Endothelial cell of umbilical vein (primary cell): ENCODE results near the gene ULBP3. TPM values are rescaled to one million over a fixed set of nuclear protein-coding genes. Genes with fewer than 3 reads are reported as not detected.
A peak's percentile ranks its signal among the peaks of the same experiment; 100 is the strongest.

Source experiments
- BruUV-seq: library from RNA; stranded (reverse); fragments of 400-500 nt; replicated peaks from 2 replicates; lab custom pipeline; 2021; lab: Mats Ljungman, UMichigan
- CTCF ChIA-PET: fragments of 300-600, 350-600 bp; sonication (Branson Sonifier 250); formaldehyde crosslinking; loops from one replicate; lab custom pipeline; 2021; ENCODE audit warnings: antibody characterized with exemption, inconsistent platforms; lab: Charles Lee
- POLR2A ChIA-PET: fragments of 300-600, 350-600 bp; sonication (Branson Sonifier 250); formaldehyde crosslinking; loops from one replicate; lab custom pipeline; 2021; ENCODE audit warnings: antibody characterized with exemption, inconsistent platforms; lab: Charles Lee
- DNase-seq: peaks from one replicate; pipeline ENCODE4 v3.0.0-alpha.2; 2011; ENCODE audit warnings: low read depth, low spot score
- FAIRE-seq: peaks from 2 replicates; lab custom pipeline; 2011; peaks lifted over from hg19 to GRCh38; lab: Jason Lieb, UNC
- H2AFZ ChIP-seq: 2 replicates; pipeline ENCODE4 v1.6.0; 2012; ENCODE audit warnings: low read depth, low read length, control low read depth, inconsistent platforms
- H3K27ac ChIP-seq: 2 replicates; pipeline ENCODE4 v1.5.1; 2011; ENCODE audit warnings: low read depth, mild to moderate bottlenecking, control low read depth, low read length, moderate library complexity; ENCODE audit not compliant: insufficient read depth
- H3K27me3 ChIP-seq, 2 experiments: 2 replicates each; pipeline versions ENCODE4 v1.6.0 to v1.6.1; 2011; ENCODE audit warnings: low read length in 2 of 2, mixed read lengths in 1 of 2; ENCODE audit not compliant: control insufficient read depth in 2 of 2, insufficient read depth in 2 of 2
- H3K36me3 ChIP-seq, 2 experiments: 2 replicates in 1 of 2; 3 replicates in 1 of 2; pipeline ENCODE4 v1.5.1; 2011; ENCODE audit warnings: low read length in 2 of 2, mild to moderate bottlenecking in 1 of 2, moderate library complexity in 1 of 2; ENCODE audit not compliant: control insufficient read depth in 2 of 2, insufficient read depth in 2 of 2; ENCODE audit errors: extremely low read depth in 1 of 2
- H3K4me1 ChIP-seq: 3 replicates; pipeline ENCODE4 v1.5.1; 2011; ENCODE audit warnings: mild to moderate bottlenecking, low read length; ENCODE audit not compliant: control insufficient read depth, insufficient read depth; ENCODE audit errors: extremely low read depth
- H3K4me2 ChIP-seq: 2 replicates; pipeline ENCODE4 v1.6.1; 2011; ENCODE audit warnings: low read length, control low read depth, mixed read lengths; ENCODE audit not compliant: insufficient read depth
- H3K4me3 ChIP-seq, 3 experiments: fragments of 200-600 bp in 1 of 3; sonication (generic), shearing (Covaris generic) in 1 of 3; replicated peaks in 1 of 3; 2 replicates each; pipeline ENCODE4 v1.5.1; 2011 to 2016; ENCODE audit warnings: control low read depth in 3 of 3, low read length in 3 of 3, mild to moderate bottlenecking in 2 of 3, inconsistent platforms in 1 of 3, low read depth in 1 of 3, moderate library complexity in 1 of 3; ENCODE audit not compliant: insufficient read depth in 1 of 3
- H3K79me2 ChIP-seq: 2 replicates; pipeline ENCODE4 v1.6.0; 2012; ENCODE audit warnings: low read length, inconsistent platforms; ENCODE audit not compliant: control insufficient read depth, insufficient read depth
- H3K9ac ChIP-seq: replicated peaks from 2 replicates; pipeline ENCODE3; 2011; ENCODE audit warnings: low read length, control low read depth; ENCODE audit not compliant: insufficient read depth; ENCODE audit errors: extremely low read depth
- H3K9me1 ChIP-seq: replicated peaks from 3 replicates; pipeline ENCODE4 v1.6.0; 2011; ENCODE audit warnings: mild to moderate bottlenecking, low read length; ENCODE audit not compliant: control insufficient read depth, insufficient read depth; ENCODE audit errors: extremely low read depth
- H3K9me3 ChIP-seq: replicated peaks from 2 replicates; pipeline ENCODE4 v1.5.1; 2012; ENCODE audit warnings: low read length, inconsistent platforms; ENCODE audit not compliant: control insufficient read depth, insufficient read depth
- H4K20me1 ChIP-seq: replicated peaks from 2 replicates; pipeline ENCODE3; 2011; ENCODE audit warnings: mild to moderate bottlenecking, low read length; ENCODE audit not compliant: control insufficient read depth, insufficient read depth; ENCODE audit errors: extremely low read depth
- EZH2 ChIP-seq: IDR thresholded peaks from 2 replicates; pipeline ENCODE4 v1.6.1; 2012; ENCODE audit warnings: borderline replicate concordance, low read depth, mild to moderate bottlenecking, moderate library complexity, low read length, inconsistent platforms; ENCODE audit not compliant: severe bottlenecking
- FOS ChIP-seq: IDR thresholded peaks from 2 replicates; pipeline ENCODE4 v1.6.1; 2011; ENCODE audit warnings: mild to moderate bottlenecking, low read length, moderate library complexity, borderline replicate concordance; ENCODE audit not compliant: insufficient read depth
- GATA2 ChIP-seq: IDR thresholded peaks from 2 replicates; pipeline ENCODE4 v1.7.0; 2011; ENCODE audit warnings: low read depth, mild to moderate bottlenecking, moderate library complexity, mixed read lengths, low read length; ENCODE audit not compliant: insufficient read length, insufficient read depth
- JUN ChIP-seq: IDR thresholded peaks from 2 replicates; pipeline ENCODE4 v1.6.1; 2011; ENCODE audit warnings: borderline replicate concordance, low read depth; ENCODE audit not compliant: insufficient read length, insufficient read depth
- MYC ChIP-seq: IDR thresholded peaks from one replicate; pipeline ENCODE4 v1.6.1; 2011; ENCODE audit warnings: mild to moderate bottlenecking, low read depth, low read length
- POLR2A ChIP-seq: IDR thresholded peaks from 2 replicates; pipeline ENCODE4 v1.6.1; 2012; ENCODE audit warnings: low read depth, mild to moderate bottlenecking, control low read depth, low read length
- POLR2AphosphoS5 ChIP-seq: IDR thresholded peaks from 2 replicates; pipeline ENCODE4 v1.6.1; 2012; ENCODE audit warnings: low read depth, mild to moderate bottlenecking, control low read depth, low read length, moderate library complexity; ENCODE audit not compliant: insufficient read depth
- dilution Hi-C: fragments of 300-500 bp; cut with MboI; formaldehyde crosslinking; loops from one replicate; pipeline ENCODE4 v1.15.0; 2019; ENCODE audit warnings: low sequenced_read_pairs; ENCODE audit not compliant: extremely low pct_ligation_motif_present
- intact Hi-C: fragments of 100-400 bp; cut with micrococcal nuclease; formaldehyde crosslinking; loops from one replicate; pipeline ENCODE4 v1.10.0; 2022
- polyA plus RNA-seq, 4 experiments: library from polyadenylated mRNA; depleted of rRNA in 3 of 4; stranded (reverse) in 3 of 4; unstranded in 1 of 4; fragments of >200 nt; gene quantifications; 2 replicates each; pipeline versions ENCODE4 v1.2.1 to v1.2.3, GENCODE V29; 2011 to 2012; ENCODE audit warnings: missing spikeins in 1 of 4
- total RNA-seq: library from RNA; stranded (reverse); gene quantifications from 2 replicates; pipeline ENCODE4 v1.2.3, GENCODE V29; 2021
- TF ChIP-seq, protein P1 (sequence below): IDR thresholded peaks from 2 replicates; pipeline ENCODE4 v1.6.1; 2011; ENCODE audit not compliant: insufficient read depth, insufficient read length
- TF ChIP-seq, protein P2 (sequence below), 2 donors: IDR thresholded peaks; 1 replicate in 1 of 2; 2 replicates in 1 of 2; pipeline ENCODE4 v1.5.1; 2011; ENCODE audit warnings: low read length in 2 of 2, mild to moderate bottlenecking in 2 of 2, moderate library complexity in 2 of 2, control low read depth in 1 of 2, inconsistent platforms in 1 of 2, low read depth in 1 of 2; ENCODE audit not compliant: insufficient read depth in 1 of 2; ENCODE audit errors: extremely low read depth in 1 of 2

The ULBP3 gene
- total and polyA plus RNA-seq, 2 donors (not counting 3 experiments of a cell fraction or from before 2014, with no cell fraction given) = 7.1 to 12.8 TPM

DNA sequence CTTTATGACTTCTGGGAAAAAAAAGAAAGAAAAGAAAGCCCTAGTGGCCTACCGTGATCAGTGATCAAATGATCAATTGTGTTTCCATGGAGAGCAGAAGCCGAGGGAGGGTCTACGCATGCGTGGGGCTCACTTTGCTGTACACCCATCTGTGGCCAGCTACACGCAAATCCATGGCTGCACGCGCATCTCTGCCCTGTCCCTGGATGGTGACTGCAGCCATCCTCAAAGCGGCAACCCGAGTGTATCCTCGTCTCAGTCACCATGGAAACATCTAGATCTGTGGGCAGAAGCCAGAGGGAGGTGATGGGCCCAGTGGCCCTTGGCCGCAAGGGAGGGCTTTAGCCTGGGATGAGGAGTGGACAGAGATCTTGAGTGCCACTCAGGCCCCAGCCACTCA, 785 bp upstream of the ULBP3 start:
- Histone ChIP-seq H3K79me2 (no peaks in the 10 kb centered on the region), H4K20me1 (no peaks in the 10 kb centered on the region), H3K4me2 (no peak overlapping the region), H3K4me3 (no peak overlapping the region), H3K9me1 (no peaks in the 10 kb centered on the region), H3K27me3 (peaks cover under 1 to 3% of the 10 kb centered on the region in 2 experiments), H2AFZ (no peak overlapping the region), H3K27ac (no peak overlapping the region), H3K36me3 (peaks cover 0 to 2% of the 10 kb centered on the region in 2 experiments), H3K9me3 (no peaks in the 10 kb centered on the region), H3K4me1 (peaks cover 4% of the 10 kb centered on the region), H3K9ac (no peak overlapping the region)
- dilution Hi-C loops = no loop called here
- no peak for TF ChIP-seq FOS
- TF ChIP-seq POLR2A = no peak
- no peak for TF ChIP-seq MYC
- TF ChIP-seq, protein P1, sequence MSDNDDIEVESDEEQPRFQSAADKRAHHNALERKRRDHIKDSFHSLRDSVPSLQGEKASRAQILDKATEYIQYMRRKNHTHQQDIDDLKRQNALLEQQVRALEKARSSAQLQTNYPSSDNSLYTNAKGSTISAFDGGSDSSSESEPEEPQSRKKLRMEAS = no peak
- intact Hi-C loops = loop anchor here (1.0 to 2.0 kb wide), 5 partner anchors 45 to 503 kb away; partner anchors contain the start of genes GINM1 and RAET1L
- BruUV-seq = no TSS peak
- ChIA-PET CTCF (interaction anchor here (1.1 to 3.4 kb wide), 4 partner anchors 11 to 325 kb away, joined by 3 to 37 read pairs (median 6); no protein-coding TSS in a partner anchor), POLR2A (no interaction called here)
- FAIRE-seq (no peak), DNase-seq (no peak)

DNA sequence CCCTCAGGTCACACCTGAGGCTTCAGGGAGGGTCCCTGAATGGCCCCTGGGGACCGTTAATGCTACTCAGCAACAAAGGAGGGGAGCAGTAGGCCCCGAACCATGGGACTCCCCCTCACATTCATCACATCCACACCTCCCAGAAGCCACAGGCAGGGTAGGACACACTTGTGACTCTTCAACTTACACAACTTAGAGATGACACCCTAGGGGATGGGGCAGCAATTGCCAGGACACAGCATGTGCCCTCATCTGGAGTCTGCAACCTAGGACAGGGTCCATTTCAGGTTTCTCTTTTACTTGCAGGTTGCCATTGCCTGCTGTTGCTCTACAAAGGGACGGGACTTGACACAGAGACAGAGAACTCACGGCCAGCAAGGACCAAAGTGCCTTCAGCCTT, 770 bp downstream of the ULBP3 start:
- BruUV-seq = TSS peak; percentile 17
- no peaks in the 10 kb centered on the region for H3K79me2 ChIP-seq
- peaks cover 4% of the 10 kb centered on the region for H3K4me1 ChIP-seq
- H4K20me1 ChIP-seq = no peaks in the 10 kb centered on the region
- peak overlapping the region; percentile 78 for H3K4me2 ChIP-seq
- peak; percentile 54 for FAIRE-seq
- peaks cover 0 to 2% of the 10 kb centered on the region in 2 experiments for H3K36me3 ChIP-seq
- no peaks in the 10 kb centered on the region for H3K27me3 ChIP-seq
- peak overlapping the region; percentile 96 for H2AFZ ChIP-seq
- H3K4me3 ChIP-seq = peak overlapping the region; percentile 72 to 88 (median 85)
- CTCF ChIA-PET = interaction anchor here (1.1 to 1.5 kb wide), 3 partner anchors 16 to 749 kb away, joined by 3 to 5 read pairs (median 4); no protein-coding TSS in a partner anchor
- dilution Hi-C loops (no loop called here), intact Hi-C loops (loop anchor here (2.0 kb wide), 1 partner anchor 43 kb away; the partner anchor contains the start of gene RAET1L)
- H3K27ac ChIP-seq = peak overlapping the region; percentile 54
- no peaks in the 10 kb centered on the region for H3K9me1 ChIP-seq
- peak; percentile 12 for DNase-seq
- H3K9me3 ChIP-seq = no peaks in the 10 kb centered on the region
- H3K9ac ChIP-seq = peak overlapping the region; percentile 81
- POLR2A ChIA-PET = no interaction called here
- no peak for TF ChIP-seq POLR2AphosphoS5
- TF ChIP-seq JUN = no peak
- TF ChIP-seq GATA2 = no peak
- TF ChIP-seq POLR2A = no peak
- TF ChIP-seq, protein P1 = no peak
- TF ChIP-seq FOS = no peak
- no peak for TF ChIP-seq EZH2
- TF ChIP-seq, protein P2, sequence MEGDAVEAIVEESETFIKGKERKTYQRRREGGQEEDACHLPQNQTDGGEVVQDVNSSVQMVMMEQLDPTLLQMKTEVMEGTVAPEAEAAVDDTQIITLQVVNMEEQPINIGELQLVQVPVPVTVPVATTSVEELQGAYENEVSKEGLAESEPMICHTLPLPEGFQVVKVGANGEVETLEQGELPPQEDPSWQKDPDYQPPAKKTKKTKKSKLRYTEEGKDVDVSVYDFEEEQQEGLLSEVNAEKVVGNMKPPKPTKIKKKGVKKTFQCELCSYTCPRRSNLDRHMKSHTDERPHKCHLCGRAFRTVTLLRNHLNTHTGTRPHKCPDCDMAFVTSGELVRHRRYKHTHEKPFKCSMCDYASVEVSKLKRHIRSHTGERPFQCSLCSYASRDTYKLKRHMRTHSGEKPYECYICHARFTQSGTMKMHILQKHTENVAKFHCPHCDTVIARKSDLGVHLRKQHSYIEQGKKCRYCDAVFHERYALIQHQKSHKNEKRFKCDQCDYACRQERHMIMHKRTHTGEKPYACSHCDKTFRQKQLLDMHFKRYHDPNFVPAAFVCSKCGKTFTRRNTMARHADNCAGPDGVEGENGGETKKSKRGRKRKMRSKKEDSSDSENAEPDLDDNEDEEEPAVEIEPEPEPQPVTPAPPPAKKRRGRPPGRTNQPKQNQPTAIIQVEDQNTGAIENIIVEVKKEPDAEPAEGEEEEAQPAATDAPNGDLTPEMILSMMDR (IDR thresholded peaks at IDR 0.05; ENCODE audit: extremely low read depth in 1 of 2, insufficient read depth in 1 of 2, low read depth in 1 of 2, low read length in 2 of 2) = no peak
- no peak for TF ChIP-seq MYC
